ENCODE data around the gene ZNF784. TPM values are rescaled to one million over a fixed set of nuclear protein-coding genes. Genes with fewer than 3 reads are reported as not detected.
A peak's percentile ranks its signal among the peaks of the same experiment; 100 is the strongest.

Gene ZNF784
- total and polyA plus RNA-seq, 9 of the 15 experiments (the other 6 are each of a cell fraction or from before 2014, with no cell fraction given): 0.14 to 6.1 (median 2.1) TPM

GRCh38 chr19:55647732-55648584, 23.6 kb upstream of the ZNF784 start, which contains the start of gene CCDC106 (continued):
- TF ChIP-seq, protein P1, sequence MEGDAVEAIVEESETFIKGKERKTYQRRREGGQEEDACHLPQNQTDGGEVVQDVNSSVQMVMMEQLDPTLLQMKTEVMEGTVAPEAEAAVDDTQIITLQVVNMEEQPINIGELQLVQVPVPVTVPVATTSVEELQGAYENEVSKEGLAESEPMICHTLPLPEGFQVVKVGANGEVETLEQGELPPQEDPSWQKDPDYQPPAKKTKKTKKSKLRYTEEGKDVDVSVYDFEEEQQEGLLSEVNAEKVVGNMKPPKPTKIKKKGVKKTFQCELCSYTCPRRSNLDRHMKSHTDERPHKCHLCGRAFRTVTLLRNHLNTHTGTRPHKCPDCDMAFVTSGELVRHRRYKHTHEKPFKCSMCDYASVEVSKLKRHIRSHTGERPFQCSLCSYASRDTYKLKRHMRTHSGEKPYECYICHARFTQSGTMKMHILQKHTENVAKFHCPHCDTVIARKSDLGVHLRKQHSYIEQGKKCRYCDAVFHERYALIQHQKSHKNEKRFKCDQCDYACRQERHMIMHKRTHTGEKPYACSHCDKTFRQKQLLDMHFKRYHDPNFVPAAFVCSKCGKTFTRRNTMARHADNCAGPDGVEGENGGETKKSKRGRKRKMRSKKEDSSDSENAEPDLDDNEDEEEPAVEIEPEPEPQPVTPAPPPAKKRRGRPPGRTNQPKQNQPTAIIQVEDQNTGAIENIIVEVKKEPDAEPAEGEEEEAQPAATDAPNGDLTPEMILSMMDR (IDR thresholded peaks at IDR 0.05 in 2 of 3, conservative IDR thresholded peaks at IDR 0.05 in 1 of 3; ENCODE audit: insufficient read depth in 2 of 3, low read depth in 1 of 3, low read length in 3 of 3): no peak
- TF ChIP-seq EGR1 (conservative IDR thresholded peaks at IDR 0.05): peak; percentile 99
- 0 out of 4 replicates have a peak, but pooled peaks have one; percentile 17 to 41 for TF ChIP-seq SIN3A (IDR thresholded peaks at IDR 0.05; ENCODE audit: borderline replicate concordance in 2 of 2, control insufficient read depth in 1 of 2, low read depth in 2 of 2, low read length in 2 of 2)
- no peak for TF ChIP-seq MEIS2 (IDR thresholded peaks at IDR 0.05; ENCODE audit: partially characterized antibody)
- TF ChIP-seq PTBP1 (IDR thresholded peaks at IDR 0.05; ENCODE audit: low read depth, low read length): 0 out of 2 replicates have a peak, but pooled peaks have one; percentile 21
- no peak for TF ChIP-seq ZFX (CRISPR knock-in tag; IDR thresholded peaks at IDR 0.05)
- TF ChIP-seq, protein P2, sequence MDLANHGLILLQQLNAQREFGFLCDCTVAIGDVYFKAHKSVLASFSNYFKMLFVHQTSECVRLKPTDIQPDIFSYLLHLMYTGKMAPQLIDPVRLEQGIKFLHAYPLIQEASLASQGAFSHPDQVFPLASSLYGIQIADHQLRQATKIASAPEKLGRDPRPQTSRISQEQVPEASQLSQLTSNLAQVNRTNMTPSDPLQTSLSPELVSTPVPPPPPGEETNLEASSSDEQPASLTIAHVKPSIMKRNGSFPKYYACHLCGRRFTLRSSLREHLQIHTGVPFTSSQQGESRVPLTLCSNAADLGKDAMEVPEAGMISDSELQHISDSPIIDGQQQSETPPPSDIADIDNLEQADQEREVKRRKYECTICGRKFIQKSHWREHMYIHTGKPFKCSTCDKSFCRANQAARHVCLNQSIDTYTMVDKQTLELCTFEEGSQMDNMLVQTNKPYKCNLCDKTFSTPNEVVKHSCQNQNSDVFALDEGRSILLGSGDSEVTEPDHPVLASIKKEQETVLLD (IDR thresholded peaks at IDR 0.05): peak; percentile 88
- TF ChIP-seq MTA2 (IDR thresholded peaks at IDR 0.05; ENCODE audit: low read depth): peak; percentile 58
- no peak for TF ChIP-seq TEAD2 (tag; IDR thresholded peaks at IDR 0.05)
- peak; percentile 21; the same call in 1 of the 2 replicates for TF ChIP-seq ZNF12 (CRISPR knock-in tag; IDR thresholded peaks at IDR 0.05)
- TF ChIP-seq NR4A1 (CRISPR knock-in tag; IDR thresholded peaks at IDR 0.05): no peak
- peak; percentile 39; the same call in 1 of the 2 replicates for TF ChIP-seq NR4A1 (tag; IDR thresholded peaks at IDR 0.05)
- TF ChIP-seq HNRNPL (IDR thresholded peaks at IDR 0.05; ENCODE audit: low read depth, low read length): peak; percentile 74
- TF ChIP-seq ATF1 (CRISPR knock-in tag; IDR thresholded peaks at IDR 0.05): no peak
- TF ChIP-seq ATF1 (tag; IDR thresholded peaks at IDR 0.05): peak; percentile 59
- no peak for TF ChIP-seq POLR2H (tag; IDR thresholded peaks at IDR 0.05; ENCODE audit: low read depth)
- TF ChIP-seq POLR3A (IDR thresholded peaks at IDR 0.05; ENCODE audit: borderline replicate concordance, extremely low read depth, insufficient read depth, insufficient read length): no peak
- TF ChIP-seq THAP12 (CRISPR knock-in tag; IDR thresholded peaks at IDR 0.05): peak; percentile 51; the same call in 1 of the 2 replicates
- TF ChIP-seq VEZF1 (CRISPR knock-in tag; IDR thresholded peaks at IDR 0.05): peak; percentile 98

All from K562 (cell line).